SK-MEL-5 (cell line): ENCODE measurements around the gene KCNJ11. TPM values are rescaled to one million over a fixed set of nuclear protein-coding genes. Genes with fewer than 3 reads are reported as not detected.

Experiments used
- DNase-seq: peaks from one replicate; pipeline ENCODE4 v3.0.0-alpha.2; 2016; ENCODE audit warnings: low read depth, low spot score
- in situ Hi-C: cut with HindIII; loops from 2 replicates; pipeline ENCODE4 v1.10.0; 2016; ENCODE audit warnings: low sequenced_read_pairs, high pct_unique_total_duplicates, low pct_unique_long_range_greater_than_20kb
- total RNA-seq: library from RNA; depleted of rRNA; stranded (reverse); fragments of >200 nt; shearing (Covaris generic); gene quantifications from 2 replicates; pipeline ENCODE4 v1.2.3, GENCODE V29; 2014; rRNA removed

The KCNJ11 gene
- total RNA-seq, 1 experiment from 2014 or later = not detected

GRCh38 chr11:17350455-17351171 lies 37.8 kb downstream of the KCNJ11 start:
- in situ Hi-C loops = no loop called here
- DNase-seq = no peak

DNA sequence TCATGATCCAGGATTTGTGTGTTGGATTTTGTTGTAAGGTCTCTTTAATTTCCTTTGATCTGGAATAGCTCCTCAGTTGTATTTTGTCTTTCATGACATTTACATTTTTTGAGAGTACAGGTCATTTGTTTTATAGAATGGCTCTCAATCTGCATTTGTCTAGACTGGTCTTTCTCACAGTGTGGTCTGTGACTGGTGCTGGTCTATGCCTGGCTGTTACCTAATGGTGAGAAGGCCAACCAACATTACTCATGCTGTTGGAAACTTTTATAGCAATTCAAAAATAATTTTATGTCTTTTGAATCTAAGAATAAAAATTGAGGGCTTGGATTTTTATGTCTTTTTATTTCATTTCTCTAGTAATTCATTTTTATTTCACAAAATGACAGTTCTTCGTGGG lies 40.8 kb downstream of the KCNJ11 start:
- no peak for DNase-seq
- in situ Hi-C loops = no loop called here

GRCh38 chr11:17343907-17344306 lies 44.6 kb downstream of the KCNJ11 start:
- in situ Hi-C loops = no loop called here

GRCh38 chr11:17343257-17343656 lies 45.2 kb downstream of the KCNJ11 start:
- DNase-seq = no peak
- in situ Hi-C loops = no loop called here

More at GRCh38 chr11:17343907-17344306, 44.6 kb downstream of the KCNJ11 start:
- no peak for DNase-seq

Other genes with a start within 250 kb of the KCNJ11 start
- 42.7 and 47.5 TPM in 2 replicates for gene PIK3C2A, start 180.7 kb downstream of the KCNJ11 start, total RNA-seq
- 32.5 and 41.4 TPM in 2 replicates for gene NUCB2, start 111.9 kb downstream of the KCNJ11 start, total RNA-seq
- 5.7 and 6.6 TPM in 2 replicates for gene NCR3LG1, start 36.9 kb downstream of the KCNJ11 start, total RNA-seq
- 0.32 TPM in 1 of 2 replicates, not detected in the other for gene ABCC8, start 88.2 kb upstream of the KCNJ11 start, total RNA-seq
- gene USH1C, start 155.8 kb upstream of the KCNJ11 start, total RNA-seq = not detected in 2 replicates
- gene OTOG, start 158.6 kb upstream of the KCNJ11 start, total RNA-seq = not detected in 2 replicates